K562 (cell line): ENCODE measurements around the gene PNPLA8. TPM values are rescaled to one million over a fixed set of nuclear protein-coding genes. Genes with fewer than 3 reads are reported as not detected.

Experiments
- CEBPG ChIP-seq, 3 experiments: fragments of 200-800 bp in 1 of 3; sonication (Bioruptor generic) in 1 of 3; sonication (generic) in 1 of 3; formaldehyde crosslinking in 1 of 3; IDR thresholded peaks in 2 of 3; conservative IDR thresholded peaks in 1 of 3; 2 replicates each; pipeline versions ENCODE4 v1.6.1 to v1.8.0; 2016 to 2022; ENCODE audit warnings: missing compliant biosample characterization in 2 of 3, missing genetic modification characterization in 2 of 3, mild to moderate bottlenecking in 1 of 3, missing genetic modification reagents in 1 of 3
- JUN ChIP-seq, 2 experiments: sonication (generic) in 1 of 2; formaldehyde crosslinking in 1 of 2; IDR thresholded peaks; 2 replicates each; pipeline versions ENCODE4 v1.6.1 to v1.8.0; 2012 to 2022; ENCODE audit warnings: borderline replicate concordance in 2 of 2, mild to moderate bottlenecking in 2 of 2, improper control_type of control experiment in 1 of 2, low read depth in 1 of 2, low read length in 1 of 2, missing genetic modification reagents in 1 of 2
- JUNB ChIP-seq: fragments of 450-650 bp; formaldehyde crosslinking; conservative IDR thresholded peaks from 2 replicates; pipeline ENCODE4 v1.4.0; 2020; ENCODE audit warnings: mild to moderate bottlenecking
- KLF13 ChIP-seq: fragments of 450-650 bp; IDR thresholded peaks from 2 replicates; pipeline ENCODE4 v1.6.1; 2016; ENCODE audit warnings: missing genetic modification characterization, low read depth, mild to moderate bottlenecking, missing compliant biosample characterization, moderate library complexity, borderline replicate concordance
- MECOM ChIP-seq: fragments of 250-450 bp; sonication (Bioruptor Pico); IDR thresholded peaks from 2 replicates; pipeline ENCODE4 v1.8.0; 2022; ENCODE audit warnings: inconsistent platforms
- MTA1 ChIP-seq: fragments of 450-650 bp; IDR thresholded peaks from 2 replicates; pipeline ENCODE4 v1.6.1; 2017; ENCODE audit warnings: borderline replicate concordance
- NFE2 ChIP-seq: IDR thresholded peaks from 2 replicates; pipeline ENCODE4 v1.6.1; 2014; ENCODE audit warnings: antibody characterized with exemption, low read depth
- PHB ChIP-seq: fragments of 250-450 bp; sonication (Bioruptor Pico); IDR thresholded peaks from 2 replicates; pipeline ENCODE4 v1.5.0; 2021
- PHB2 ChIP-seq: fragments of 450-650 bp; IDR thresholded peaks from 2 replicates; pipeline ENCODE4 v1.6.1; 2017; ENCODE audit warnings: low read depth
- RCOR1 ChIP-seq, 2 experiments: IDR thresholded peaks; 2 replicates each; pipeline ENCODE4 v1.6.1; 2012; ENCODE audit warnings: low read depth in 2 of 2, low read length in 2 of 2, borderline replicate concordance in 1 of 2, improper control_type of control experiment in 1 of 2
- ZNF445 ChIP-seq: fragments of 250-450 bp; sonication (Bioruptor Pico); IDR thresholded peaks from 2 replicates; pipeline ENCODE4 v1.4.0; 2020; ENCODE audit warnings: low read depth, mild to moderate bottlenecking, moderate library complexity
- polyA plus RNA-seq, 8 experiments: library from polyadenylated mRNA; depleted of rRNA in 4 of 8; stranded (reverse) in 5 of 8; unstranded in 3 of 8; fragments of >200 nt; fragmentation: Nextera tagmentation in 2 of 8; fragmentation: Illumina TruSeq in 1 of 8; extraction: Ambion mirVana in 2 of 8; extraction: Trizol in 1 of 8; gene quantifications; 2 replicates each; pipeline versions ENCODE4 v1.2.1 to v1.2.3, GENCODE V29; 2011 to 2014; ENCODE audit warnings: inconsistent platforms in 1 of 8, missing spikeins in 1 of 8
- total RNA-seq, 7 experiments: library from RNA; depleted of rRNA in 6 of 7; stranded (reverse); fragments of >200 nt in 6 of 7; fragmentation: Illumina TruSeq in 2 of 7; extraction: Trizol in 2 of 7; gene quantifications; 2 replicates each; pipeline versions ENCODE4 v1.2.1 to v1.2.3, GENCODE V29; 2011 to 2021; ENCODE audit warnings: low replicate concordance in 1 of 7
- TF ChIP-seq, protein P1 (sequence below): sonication (generic); formaldehyde crosslinking; IDR thresholded peaks from 2 replicates; pipeline ENCODE4 v1.8.0; 2023; ENCODE audit warnings: mild to moderate bottlenecking, missing genetic modification reagents
- TF ChIP-seq, protein P2 (sequence below), 2 experiments: fragments of 450-650 bp; IDR thresholded peaks; 2 replicates each; pipeline ENCODE4 v1.6.1; 2016
- TF ChIP-seq, protein P3 (sequence below): IDR thresholded peaks from 2 replicates; pipeline ENCODE4 v1.6.1; 2012; ENCODE audit warnings: low read depth, low read length, improper control_type of control experiment, borderline replicate concordance
- TF ChIP-seq, protein P4 (sequence below): sonication (generic); formaldehyde crosslinking; IDR thresholded peaks from 2 replicates; pipeline ENCODE4 v1.8.0; 2023; ENCODE audit warnings: mild to moderate bottlenecking, missing genetic modification reagents

The PNPLA8 gene
- total and polyA plus RNA-seq, 9 of the 15 experiments (the other 6 are each of a cell fraction or from before 2014, with no cell fraction given) = 12.8 to 27.6 (median 16.3) TPM

DNA sequence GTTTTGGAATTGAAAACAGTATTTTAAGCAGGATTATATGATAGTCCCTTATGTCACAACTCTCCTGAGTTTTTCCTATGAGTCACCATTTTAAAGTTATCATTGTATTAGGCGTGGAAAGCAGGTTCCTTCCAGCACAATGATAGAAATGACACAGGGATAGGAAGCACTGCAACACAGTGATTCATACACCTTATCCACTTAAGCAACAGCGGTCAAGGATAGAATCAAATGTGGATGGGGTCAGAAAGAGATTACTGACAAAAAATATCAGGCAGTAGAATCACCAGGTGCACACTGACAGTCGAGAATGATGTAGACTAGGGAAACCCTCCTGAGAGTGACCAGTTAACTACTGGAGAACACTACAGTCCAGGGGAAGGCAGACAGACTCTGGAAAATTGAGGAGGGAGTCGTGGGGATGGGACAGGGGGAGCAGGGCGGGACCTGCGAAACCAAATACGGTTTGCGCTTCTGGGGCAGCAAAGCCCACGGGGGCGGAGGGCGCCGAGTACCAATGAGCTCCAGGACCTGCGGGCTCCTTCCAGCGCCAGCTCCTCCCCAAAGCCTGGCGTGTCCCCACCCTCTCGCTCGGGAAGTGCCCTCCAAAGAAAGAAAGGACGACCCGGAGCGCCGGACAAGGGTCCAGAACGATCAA lies 479 bp downstream of the PNPLA8 start (continued):
- TF ChIP-seq, protein P1, sequence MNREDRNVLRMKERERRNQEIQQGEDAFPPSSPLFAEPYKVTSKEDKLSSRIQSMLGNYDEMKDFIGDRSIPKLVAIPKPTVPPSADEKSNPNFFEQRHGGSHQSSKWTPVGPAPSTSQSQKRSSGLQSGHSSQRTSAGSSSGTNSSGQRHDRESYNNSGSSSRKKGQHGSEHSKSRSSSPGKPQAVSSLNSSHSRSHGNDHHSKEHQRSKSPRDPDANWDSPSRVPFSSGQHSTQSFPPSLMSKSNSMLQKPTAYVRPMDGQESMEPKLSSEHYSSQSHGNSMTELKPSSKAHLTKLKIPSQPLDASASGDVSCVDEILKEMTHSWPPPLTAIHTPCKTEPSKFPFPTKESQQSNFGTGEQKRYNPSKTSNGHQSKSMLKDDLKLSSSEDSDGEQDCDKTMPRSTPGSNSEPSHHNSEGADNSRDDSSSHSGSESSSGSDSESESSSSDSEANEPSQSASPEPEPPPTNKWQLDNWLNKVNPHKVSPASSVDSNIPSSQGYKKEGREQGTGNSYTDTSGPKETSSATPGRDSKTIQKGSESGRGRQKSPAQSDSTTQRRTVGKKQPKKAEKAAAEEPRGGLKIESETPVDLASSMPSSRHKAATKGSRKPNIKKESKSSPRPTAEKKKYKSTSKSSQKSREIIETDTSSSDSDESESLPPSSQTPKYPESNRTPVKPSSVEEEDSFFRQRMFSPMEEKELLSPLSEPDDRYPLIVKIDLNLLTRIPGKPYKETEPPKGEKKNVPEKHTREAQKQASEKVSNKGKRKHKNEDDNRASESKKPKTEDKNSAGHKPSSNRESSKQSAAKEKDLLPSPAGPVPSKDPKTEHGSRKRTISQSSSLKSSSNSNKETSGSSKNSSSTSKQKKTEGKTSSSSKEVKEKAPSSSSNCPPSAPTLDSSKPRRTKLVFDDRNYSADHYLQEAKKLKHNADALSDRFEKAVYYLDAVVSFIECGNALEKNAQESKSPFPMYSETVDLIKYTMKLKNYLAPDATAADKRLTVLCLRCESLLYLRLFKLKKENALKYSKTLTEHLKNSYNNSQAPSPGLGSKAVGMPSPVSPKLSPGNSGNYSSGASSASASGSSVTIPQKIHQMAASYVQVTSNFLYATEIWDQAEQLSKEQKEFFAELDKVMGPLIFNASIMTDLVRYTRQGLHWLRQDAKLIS = peak; percentile 93; the same call in 1 of the 2 replicates
- TF ChIP-seq JUN (IDR thresholded peaks at IDR 0.05; ENCODE audit: borderline replicate concordance, low read depth, low read length) = peak; percentile 30; the same call in 1 of the 2 replicates
- no peak for TF ChIP-seq JUN (CRISPR knock-in tag; IDR thresholded peaks at IDR 0.05; ENCODE audit: borderline replicate concordance)
- peak in 1 of 2 experiments; percentile 73; a peak in 2 of 4 replicates for TF ChIP-seq RCOR1 (IDR thresholded peaks at IDR 0.05; ENCODE audit: borderline replicate concordance in 1 of 2, low read depth in 2 of 2, low read length in 2 of 2)
- TF ChIP-seq ZNF445 = 0 out of 2 replicates have a peak, but pooled peaks have one; percentile 61
- 0 out of 2 replicates have a peak, but pooled peaks have one; percentile 23 for TF ChIP-seq PHB (CRISPR knock-in tag)
- 0 out of 2 replicates have a peak, but pooled peaks have one; percentile 14 for TF ChIP-seq MTA1
- TF ChIP-seq, protein P2, sequence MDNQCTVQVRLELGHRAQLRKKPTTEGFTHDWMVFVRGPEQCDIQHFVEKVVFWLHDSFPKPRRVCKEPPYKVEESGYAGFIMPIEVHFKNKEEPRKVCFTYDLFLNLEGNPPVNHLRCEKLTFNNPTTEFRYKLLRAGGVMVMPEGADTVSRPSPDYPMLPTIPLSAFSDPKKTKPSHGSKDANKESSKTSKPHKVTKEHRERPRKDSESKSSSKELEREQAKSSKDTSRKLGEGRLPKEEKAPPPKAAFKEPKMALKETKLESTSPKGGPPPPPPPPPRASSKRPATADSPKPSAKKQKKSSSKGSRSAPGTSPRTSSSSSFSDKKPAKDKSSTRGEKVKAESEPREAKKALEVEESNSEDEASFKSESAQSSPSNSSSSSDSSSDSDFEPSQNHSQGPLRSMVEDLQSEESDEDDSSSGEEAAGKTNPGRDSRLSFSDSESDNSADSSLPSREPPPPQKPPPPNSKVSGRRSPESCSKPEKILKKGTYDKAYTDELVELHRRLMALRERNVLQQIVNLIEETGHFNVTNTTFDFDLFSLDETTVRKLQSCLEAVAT (IDR thresholded peaks at IDR 0.05) = peak in 1 of 2 experiments; percentile 37; a peak in 2 of 4 replicates
- TF ChIP-seq MECOM (CRISPR knock-in tag) = peak; percentile 63; the same call in 1 of the 2 replicates
- TF ChIP-seq NFE2 = peak; percentile 11; the same call in 1 of the 2 replicates
- no peak for TF ChIP-seq PHB2
- TF ChIP-seq, protein P3, sequence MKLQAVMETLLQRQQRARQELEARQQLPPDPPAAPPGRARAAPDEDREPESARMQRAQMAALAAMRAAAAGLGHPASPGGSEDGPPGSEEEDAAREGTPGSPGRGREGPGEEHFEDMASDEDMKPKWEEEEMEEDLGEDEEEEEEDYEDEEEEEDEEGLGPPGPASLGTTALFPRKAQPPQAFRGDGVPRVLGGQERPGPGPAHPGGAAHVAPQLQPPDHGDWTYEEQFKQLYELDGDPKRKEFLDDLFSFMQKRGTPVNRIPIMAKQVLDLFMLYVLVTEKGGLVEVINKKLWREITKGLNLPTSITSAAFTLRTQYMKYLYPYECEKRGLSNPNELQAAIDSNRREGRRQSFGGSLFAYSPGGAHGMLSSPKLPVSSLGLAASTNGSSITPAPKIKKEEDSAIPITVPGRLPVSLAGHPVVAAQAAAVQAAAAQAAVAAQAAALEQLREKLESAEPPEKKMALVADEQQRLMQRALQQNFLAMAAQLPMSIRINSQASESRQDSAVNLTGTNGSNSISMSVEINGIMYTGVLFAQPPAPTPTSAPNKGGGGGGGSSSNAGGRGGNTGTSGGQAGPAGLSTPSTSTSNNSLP = no peak
- peak; percentile 45; the same call in 1 of the 2 replicates for TF ChIP-seq CEBPG (CRISPR knock-in tag; IDR thresholded peaks at IDR 0.05)
- peak in 1 of 2 experiments; percentile 56 for TF ChIP-seq CEBPG (tag; conservative IDR thresholded peaks at IDR 0.05 in 1 of 2, IDR thresholded peaks at IDR 0.05 in 1 of 2)
- TF ChIP-seq, protein P4, sequence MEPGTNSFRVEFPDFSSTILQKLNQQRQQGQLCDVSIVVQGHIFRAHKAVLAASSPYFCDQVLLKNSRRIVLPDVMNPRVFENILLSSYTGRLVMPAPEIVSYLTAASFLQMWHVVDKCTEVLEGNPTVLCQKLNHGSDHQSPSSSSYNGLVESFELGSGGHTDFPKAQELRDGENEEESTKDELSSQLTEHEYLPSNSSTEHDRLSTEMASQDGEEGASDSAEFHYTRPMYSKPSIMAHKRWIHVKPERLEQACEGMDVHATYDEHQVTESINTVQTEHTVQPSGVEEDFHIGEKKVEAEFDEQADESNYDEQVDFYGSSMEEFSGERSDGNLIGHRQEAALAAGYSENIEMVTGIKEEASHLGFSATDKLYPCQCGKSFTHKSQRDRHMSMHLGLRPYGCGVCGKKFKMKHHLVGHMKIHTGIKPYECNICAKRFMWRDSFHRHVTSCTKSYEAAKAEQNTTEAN (CRISPR knock-in tag) = peak; percentile 86
- peak; percentile 32; the same call in 1 of the 2 replicates for TF ChIP-seq KLF13
- peak; percentile 60; the same call in 1 of the 2 replicates for TF ChIP-seq JUNB (CRISPR knock-in tag)
